ENCODE results near the gene ADARB2.
"Not testable (repeated sequence)": the region's sequence is repeated elsewhere in the genome, so short reads cannot be mapped to it uniquely, and the experiment has no call there.

ADARB2 gene

GRCh38 chr10:1401071-1401965, 336.0 kb downstream of the ADARB2 start:
- no peak for DNase-seq

- DNase-seq, result no peak
Observed at GRCh38 chr10:1400101-1401070, 336.9 kb downstream of the ADARB2 start.

GRCh38 chr10:1399431-1400100, 337.8 kb downstream of the ADARB2 start:
- DNase-seq, result no peak

GRCh38 chr10:1398626-1399410, 338.5 kb downstream of the ADARB2 start:
- DNase-seq, result no peak

GRCh38 chr10:1398116-1398515, 339.2 kb downstream of the ADARB2 start:
- DNase-seq, result not testable (repeated sequence)

GRCh38 chr10:1396297-1396635, 341.1 kb downstream of the ADARB2 start:
- DNase-seq, result no peak

GRCh38 chr10:1395481-1396296, 341.6 kb downstream of the ADARB2 start:
- no peak for DNase-seq

GRCh38 chr10:1395025-1395480, 342.3 kb downstream of the ADARB2 start:
- no peak for DNase-seq

- DNase-seq, result no peak
Observed at GRCh38 chr10:1394155-1394912, 343.0 kb downstream of the ADARB2 start.

GRCh38 chr10:1393481-1393880, 343.8 kb downstream of the ADARB2 start:
- no peak for DNase-seq

GRCh38 chr10:1392127-1392526, 345.2 kb downstream of the ADARB2 start:
- no peak for DNase-seq

- no peak for DNase-seq
Observed at GRCh38 chr10:1390200-1390599, 347.1 kb downstream of the ADARB2 start.

GRCh38 chr10:1384026-1384425, 353.3 kb downstream of the ADARB2 start:
- no peak for DNase-seq

GRCh38 chr10:1382711-1383110, 354.6 kb downstream of the ADARB2 start:
- no peak for DNase-seq

- DNase-seq, result no peak
Observed at GRCh38 chr10:1381339-1381738, 356.0 kb downstream of the ADARB2 start.

- no peak for DNase-seq
Observed at GRCh38 chr10:1380088-1380671, 357.1 kb downstream of the ADARB2 start.

- no peak for DNase-seq
Observed at GRCh38 chr10:1379601-1380000, 357.7 kb downstream of the ADARB2 start.

GRCh38 chr10:1378473-1378872, 358.9 kb downstream of the ADARB2 start:
- no peak for DNase-seq

GRCh38 chr10:1377740-1378397, 359.5 kb downstream of the ADARB2 start:
- DNase-seq, result no peak

- no peak for DNase-seq
Observed at GRCh38 chr10:1377231-1377630, 360.1 kb downstream of the ADARB2 start.

All from right hindlimb (tissue), 1 donor.